ENCODE results near the gene NACAD. TPM values are rescaled to one million over a fixed set of nuclear protein-coding genes. Genes with fewer than 3 reads are reported as not detected.

NACAD gene
- total RNA-seq, 2 experiments from 2014 or later = not detected

DNA sequence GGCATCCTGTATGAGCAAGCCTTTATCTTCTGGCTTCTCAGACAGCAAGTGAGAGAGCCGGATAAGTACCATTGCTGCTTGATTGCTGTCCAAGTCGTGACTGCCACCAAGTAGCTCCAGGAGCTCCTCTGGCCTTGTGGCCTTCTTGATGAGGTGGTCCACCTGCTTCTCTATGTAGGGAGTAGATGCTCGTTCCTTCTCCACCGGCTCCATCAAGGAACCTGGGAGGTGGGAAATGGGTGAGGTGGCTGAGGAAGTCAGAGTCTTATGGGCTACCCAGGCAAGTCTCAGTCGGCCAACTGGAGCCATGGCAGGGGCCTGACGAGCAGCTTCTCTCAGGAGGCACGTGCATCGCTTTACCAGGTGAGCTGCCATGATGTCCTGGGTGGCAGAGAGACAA is 20.1 kb upstream of the NACAD start:
- POLR2A ChIA-PET = no interaction called here
- Mint-ChIP-seq H3K9me3 (no peaks in the 10 kb centered on the region), H3K27me3 (peaks cover 4% of the 10 kb centered on the region), H3K36me3 (ENCODE audit: low read depth) (peaks cover 28% of the 10 kb centered on the region), H3K4me1 (peaks cover 46% of the 10 kb centered on the region), H3K27ac (peak overlapping the region; percentile 69), H3K4me3 (peak overlapping the region; percentile 40)
- CTCF ChIA-PET = no interaction called here
- DNase-seq = no peak

- H3K36me3 Mint-ChIP-seq (ENCODE audit: low read depth) = peaks cover 33% of the 10 kb centered on the region
- CTCF ChIA-PET = interaction anchor here (1.1 to 1.6 kb wide), 4 partner anchors 9 to 473 kb away, joined by 3 to 5 read pairs (median 4); no protein-coding TSS in a partner anchor
- no peaks in the 10 kb centered on the region for H3K9me3 Mint-ChIP-seq
- H3K4me1 Mint-ChIP-seq = peaks cover 40% of the 10 kb centered on the region
- peak overlapping the region; percentile 7 for H3K27ac Mint-ChIP-seq
- peak overlapping the region; percentile 19 for H3K4me3 Mint-ChIP-seq
- DNase-seq = no peak
- no peaks in the 10 kb centered on the region for H3K27me3 Mint-ChIP-seq
- POLR2A ChIA-PET = no interaction called here
Measured at GRCh38 chr7:45107356-45107755, 18.6 kb upstream of the NACAD start.

GRCh38 chr7:45106820-45107219 is 18.1 kb upstream of the NACAD start:
- no peaks in the 10 kb centered on the region for H3K27me3 Mint-ChIP-seq
- no peaks in the 10 kb centered on the region for H3K9me3 Mint-ChIP-seq
- H3K4me1 Mint-ChIP-seq = peaks cover 39% of the 10 kb centered on the region
- H3K27ac Mint-ChIP-seq = no peak overlapping the region
- ChIA-PET POLR2A (no interaction called here), CTCF (interaction anchor here (1.1 to 1.6 kb wide), 4 partner anchors 10 to 472 kb away, joined by 3 to 5 read pairs (median 4); no protein-coding TSS in a partner anchor)
- no peak overlapping the region for H3K4me3 Mint-ChIP-seq
- no peak for DNase-seq
- peaks cover 33% of the 10 kb centered on the region for H3K36me3 Mint-ChIP-seq (ENCODE audit: low read depth)

DNA sequence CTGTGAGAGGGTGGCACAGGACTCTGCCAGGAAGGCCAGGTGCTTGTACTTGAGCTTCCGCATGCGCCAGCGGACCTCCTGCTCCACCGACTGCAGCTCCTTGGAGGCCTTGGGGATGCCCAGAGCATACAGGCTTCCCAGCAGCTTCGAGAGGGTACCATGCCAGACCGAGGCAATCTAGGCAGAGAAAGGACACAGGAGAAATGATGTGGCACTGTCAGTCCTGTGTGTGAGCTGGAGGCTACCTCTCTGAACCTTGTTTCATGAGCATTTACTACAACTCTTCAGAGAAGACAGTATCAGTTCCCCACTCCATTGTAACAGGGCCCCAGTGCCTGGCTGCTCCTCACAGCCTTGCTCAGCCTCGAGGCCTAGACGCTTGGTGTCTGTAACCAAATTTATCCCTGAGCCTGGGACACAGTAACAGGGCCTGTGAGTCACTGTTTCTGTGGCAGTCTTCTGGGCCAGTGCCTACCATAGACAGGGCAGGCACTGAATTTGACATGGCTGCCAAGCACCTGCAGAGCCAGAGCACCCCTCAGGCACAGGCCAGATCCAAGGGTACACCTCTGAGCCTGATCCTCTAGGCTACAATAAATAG is 16.9 kb upstream of the NACAD start:
- H3K4me3 Mint-ChIP-seq = no peak overlapping the region
- H3K36me3 Mint-ChIP-seq (ENCODE audit: low read depth) = peaks cover 39% of the 10 kb centered on the region
- no peak for DNase-seq
- H3K27ac Mint-ChIP-seq = no peak overlapping the region
- ChIA-PET CTCF (interaction anchor here (0.8 kb wide), 1 partner anchor 11 kb away, joined by 3 read pairs; no protein-coding TSS in a partner anchor), POLR2A (interaction anchor here (0.5 kb wide), 1 partner anchor 9 kb away, joined by 3 read pairs; no protein-coding TSS in a partner anchor)
- H3K27me3 Mint-ChIP-seq = no peaks in the 10 kb centered on the region
- peaks cover 36% of the 10 kb centered on the region for H3K4me1 Mint-ChIP-seq
- H3K9me3 Mint-ChIP-seq = no peaks in the 10 kb centered on the region

DNA sequence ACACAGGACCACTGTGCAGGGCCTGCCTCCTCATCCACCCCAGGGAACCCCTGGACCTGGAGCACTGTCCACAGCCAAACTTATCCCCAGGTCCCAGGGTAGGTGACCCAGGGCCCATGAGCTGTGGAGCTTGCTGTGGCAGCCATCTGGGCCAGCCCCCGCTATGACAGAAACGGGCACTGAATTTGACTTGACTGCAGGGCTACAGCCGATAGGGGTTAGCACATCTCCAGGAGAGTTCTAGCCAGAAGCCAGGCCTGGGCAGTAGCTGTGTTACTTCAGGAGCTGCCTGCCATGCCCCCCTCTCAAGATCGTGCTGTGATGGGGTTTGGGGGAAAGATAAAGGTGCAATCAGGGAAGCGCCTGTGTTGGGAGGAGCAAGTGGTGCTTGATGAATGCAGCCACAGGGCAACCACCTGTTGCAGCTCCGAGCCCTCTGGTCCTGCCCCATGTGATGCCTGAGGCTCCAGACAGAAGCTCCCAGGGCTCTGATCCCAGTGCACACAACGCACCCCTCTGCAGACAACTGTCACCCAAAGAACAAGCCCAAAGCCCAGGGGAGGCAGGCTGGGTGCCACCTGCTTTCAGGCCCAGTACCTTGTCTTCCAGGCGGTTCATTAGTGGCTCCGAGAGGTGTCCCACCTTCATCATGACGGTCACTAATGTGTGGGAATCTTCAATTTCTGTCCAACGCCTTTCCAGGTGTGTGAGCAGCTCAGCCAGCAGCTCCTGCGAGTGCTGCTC is 16.2 kb upstream of the NACAD start:
- Mint-ChIP-seq H3K4me3 (no peak overlapping the region), H3K4me1 (peaks cover 31% of the 10 kb centered on the region), H3K27ac (no peak overlapping the region), H3K9me3 (no peaks in the 10 kb centered on the region), H3K27me3 (no peaks in the 10 kb centered on the region), H3K36me3 (ENCODE audit: low read depth) (peaks cover 40% of the 10 kb centered on the region)
- POLR2A ChIA-PET = interaction anchor here (0.5 kb wide), 1 partner anchor 10 kb away, joined by 3 read pairs; no protein-coding TSS in a partner anchor
- DNase-seq = no peak
- CTCF ChIA-PET = interaction anchor here (0.6 to 1.4 kb wide), 4 partner anchors 10 to 32 kb away, joined by 3 to 4 read pairs (median 4); no protein-coding TSS in a partner anchor

DNA sequence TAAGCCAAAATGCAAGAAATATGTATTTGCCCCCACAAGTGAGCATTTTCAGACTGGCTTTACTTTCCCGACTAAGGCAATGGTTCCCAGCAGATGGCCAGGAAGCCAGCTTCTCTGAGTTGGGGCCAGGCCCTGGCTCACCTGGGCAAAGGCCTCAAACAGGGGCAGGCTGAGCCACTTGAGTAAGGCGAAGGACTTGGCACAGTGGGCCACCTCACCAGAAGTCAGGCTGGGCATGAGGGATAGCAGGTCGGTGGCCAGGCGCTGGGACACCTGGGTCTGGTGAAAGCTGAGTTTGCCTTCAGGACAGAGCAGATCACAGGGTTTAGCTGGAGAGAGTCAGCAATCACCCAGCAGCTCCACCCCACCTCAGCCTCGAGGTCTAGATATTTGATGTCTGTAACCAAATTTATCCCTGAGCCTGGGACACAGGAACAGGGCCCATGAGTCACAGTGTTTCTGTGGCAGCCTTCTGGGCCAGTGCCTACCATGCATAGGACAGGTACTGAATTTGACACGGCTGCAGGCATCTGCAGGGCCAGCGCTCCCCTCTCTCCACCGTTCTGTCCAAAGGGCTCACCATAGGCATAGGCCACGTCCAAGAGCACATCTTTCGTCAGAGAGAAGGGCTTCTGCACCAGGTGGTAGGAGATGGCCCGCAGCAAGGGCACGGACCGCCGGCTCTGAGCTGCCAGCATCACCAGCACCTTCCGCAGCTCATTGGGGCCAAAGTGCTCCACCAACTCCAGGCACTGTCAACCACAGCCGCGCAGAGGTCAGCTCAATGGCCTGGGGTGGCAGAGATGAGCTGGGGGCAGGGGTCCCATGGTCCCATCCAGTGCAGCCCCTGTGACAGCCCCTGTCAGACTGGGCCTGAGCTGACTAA is 15.4 kb upstream of the NACAD start:
- ChIA-PET CTCF (interaction anchor here (0.6 to 1.4 kb wide), 4 partner anchors 20 to 33 kb away, joined by 3 to 4 read pairs (median 4); no protein-coding TSS in a partner anchor), POLR2A (no interaction called here)
- Mint-ChIP-seq H3K4me3 (no peak overlapping the region), H3K4me1 (peaks cover 27% of the 10 kb centered on the region), H3K27me3 (no peaks in the 10 kb centered on the region), H3K9me3 (no peaks in the 10 kb centered on the region), H3K27ac (no peak overlapping the region), H3K36me3 (ENCODE audit: low read depth) (peaks cover 40% of the 10 kb centered on the region)
- no peak for DNase-seq

- no peak overlapping the region for H3K27ac Mint-ChIP-seq
- H3K36me3 Mint-ChIP-seq (ENCODE audit: low read depth) = peaks cover 31% of the 10 kb centered on the region
- POLR2A ChIA-PET = no interaction called here
Measured at GRCh38 chr7:45102785-45103712, 14.3 kb upstream of the NACAD start.

GRCh38 chr7:45101748-45102147 is 13.0 kb upstream of the NACAD start:
- Mint-ChIP-seq H3K36me3 (ENCODE audit: low read depth) (peaks cover 24% of the 10 kb centered on the region), H3K27ac (no peak overlapping the region), H3K27me3 (no peaks in the 10 kb centered on the region), H3K4me3 (no peak overlapping the region), H3K9me3 (no peaks in the 10 kb centered on the region), H3K4me1 (peaks cover 5% of the 10 kb centered on the region)
- DNase-seq = no peak
- CTCF ChIA-PET = no interaction called here
- POLR2A ChIA-PET = interaction anchor here (0.5 kb wide), 1 partner anchor 31 kb away, joined by 3 read pairs; no protein-coding TSS in a partner anchor

More at GRCh38 chr7:45102785-45103712, 14.3 kb upstream of the NACAD start:
- Mint-ChIP-seq H3K4me1 (peaks cover 16% of the 10 kb centered on the region), H3K4me3 (no peak overlapping the region), H3K27me3 (no peaks in the 10 kb centered on the region), H3K9me3 (no peaks in the 10 kb centered on the region)
- CTCF ChIA-PET = interaction anchor here (1.1 to 1.2 kb wide), 2 partner anchors 12 to 27 kb away, joined by 3 to 4 read pairs; no protein-coding TSS in a partner anchor
- DNase-seq = no peak

- no peaks in the 10 kb centered on the region for H3K9me3 Mint-ChIP-seq
- H3K27ac Mint-ChIP-seq = no peak overlapping the region
- peaks cover under 1% of the 10 kb centered on the region for H3K4me1 Mint-ChIP-seq
- peaks cover 24% of the 10 kb centered on the region for H3K36me3 Mint-ChIP-seq (ENCODE audit: low read depth)
- H3K4me3 Mint-ChIP-seq = no peak overlapping the region
- H3K27me3 Mint-ChIP-seq = no peaks in the 10 kb centered on the region
- no peak for DNase-seq
- POLR2A ChIA-PET = interaction anchor here (0.6 kb wide), 1 partner anchor 41 kb away, joined by 3 read pairs; no protein-coding TSS in a partner anchor
- CTCF ChIA-PET = no interaction called here
Measured at GRCh38 chr7:45100761-45101480, 12.2 kb upstream of the NACAD start.

GRCh38 chr7:45099891-45100760 is 11.4 kb upstream of the NACAD start:
- DNase-seq = no peak
- H3K27ac Mint-ChIP-seq = no peak overlapping the region
- ChIA-PET CTCF (interaction anchor here (0.6 to 0.9 kb wide), 2 partner anchors 10 to 109 kb away, joined by 3 to 5 read pairs; no protein-coding TSS in a partner anchor), POLR2A (interaction anchor here (0.6 kb wide), 1 partner anchor 40 kb away, joined by 3 read pairs; no protein-coding TSS in a partner anchor)
- H3K36me3 Mint-ChIP-seq (ENCODE audit: low read depth) = peaks cover 22% of the 10 kb centered on the region
- no peaks in the 10 kb centered on the region for H3K4me1 Mint-ChIP-seq
- H3K9me3 Mint-ChIP-seq = no peaks in the 10 kb centered on the region
- no peaks in the 10 kb centered on the region for H3K27me3 Mint-ChIP-seq
- H3K4me3 Mint-ChIP-seq = no peak overlapping the region
